Putamen (tissue), 1 donor: ENCODE results near the gene NPHS1.
"Not testable (repeated sequence)": the region's sequence is repeated elsewhere in the genome, so short reads cannot be mapped to it uniquely, and the experiment has no call there.

Experiments used
- DNase-seq: peaks from one replicate; pipeline ENCODE4 v3.0.0-alpha.2; 2016; ENCODE audit warnings: low spot score

Gene NPHS1

DNA sequence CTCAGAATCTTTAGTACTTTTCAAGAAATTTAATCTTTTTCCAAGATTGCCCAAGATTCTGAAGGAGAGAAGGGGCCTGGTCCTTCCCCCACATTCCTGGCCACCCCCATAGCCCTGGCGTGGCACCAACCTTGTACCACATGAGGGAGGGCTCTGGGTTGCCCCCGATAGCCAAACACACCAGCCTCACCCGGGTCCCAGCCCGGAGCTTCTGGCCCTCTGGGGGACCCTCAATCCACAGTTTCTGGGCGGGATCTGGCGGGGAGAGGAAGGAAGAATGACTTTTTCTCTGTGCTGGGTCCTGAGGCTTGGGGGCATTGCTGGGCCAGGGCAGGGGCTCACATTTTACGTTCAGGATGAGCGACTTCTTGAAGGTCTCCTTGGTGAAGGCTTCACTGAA, 4.4 kb downstream of the NPHS1 start:
- DNase-seq, result no peak

DNA sequence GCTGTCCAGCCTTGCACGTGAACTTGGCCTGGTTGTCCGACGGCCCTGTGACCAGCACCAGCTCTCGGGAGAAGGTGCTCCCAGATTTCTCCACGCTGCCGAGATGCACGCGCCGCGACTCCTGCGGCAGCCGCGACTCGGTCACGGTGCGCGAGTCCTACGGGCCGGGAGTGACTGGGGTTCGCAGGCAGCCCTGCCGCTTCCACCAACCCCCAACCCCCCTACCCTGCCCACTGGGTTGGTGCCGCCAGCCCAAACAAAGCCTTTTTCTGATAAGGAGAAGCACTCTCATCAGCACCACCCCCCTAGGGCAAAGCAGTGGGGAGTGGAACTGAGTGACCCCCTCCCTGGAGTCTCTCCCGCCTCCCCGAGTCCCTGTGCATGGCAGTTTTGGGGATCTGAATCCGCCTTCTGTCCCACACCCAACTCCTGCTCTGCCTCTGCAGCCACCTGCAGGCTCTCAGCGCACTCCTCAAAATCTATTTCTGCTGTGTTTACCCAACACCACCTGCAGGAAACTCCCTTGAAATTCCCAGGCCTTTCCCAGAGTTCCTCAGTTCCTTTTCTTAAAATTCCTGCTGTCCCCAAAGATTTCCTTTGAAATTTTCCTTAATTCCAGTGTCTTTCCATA, 6.2 kb downstream of the NPHS1 start:
- no peak for DNase-seq

DNA sequence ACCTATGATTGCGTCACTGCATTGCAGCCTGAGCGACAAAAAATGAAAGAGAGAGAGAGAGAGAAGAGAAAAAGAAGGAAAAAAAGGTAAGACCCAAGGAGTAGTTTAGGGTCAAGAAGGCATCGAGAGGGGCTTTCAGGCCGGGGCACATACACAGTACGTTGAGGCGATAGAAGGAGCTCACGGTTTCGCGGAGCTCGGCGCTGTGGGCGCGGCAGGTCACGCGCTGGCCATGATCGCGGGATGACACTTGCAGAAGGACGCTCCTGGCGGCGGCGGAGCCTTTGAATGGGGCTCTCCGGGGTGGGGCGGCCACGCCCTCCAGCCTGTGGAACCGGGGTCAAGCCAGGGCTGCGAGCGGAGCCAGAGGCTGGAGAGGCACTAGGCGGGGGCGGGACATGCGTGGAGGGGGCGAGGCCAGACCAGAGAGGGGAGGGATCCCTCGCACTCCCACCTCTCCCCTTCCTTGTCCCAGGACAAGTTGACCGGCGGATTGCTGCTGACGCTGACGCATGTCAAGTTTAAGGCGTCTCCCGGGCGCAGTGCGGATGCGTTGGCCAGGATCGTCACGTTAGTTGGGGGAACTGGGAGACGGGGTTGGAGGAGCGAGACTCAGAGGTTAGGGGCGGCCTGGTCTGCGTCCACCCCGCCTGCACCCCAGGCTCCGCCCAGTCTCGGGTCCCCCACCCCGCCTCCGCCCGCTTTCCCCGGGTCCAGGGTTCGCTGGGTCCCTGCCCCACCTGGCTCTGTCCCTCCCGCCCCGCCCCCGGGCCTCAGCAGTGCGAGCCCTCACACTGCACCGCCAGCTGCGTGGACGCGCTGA, 6.9 kb downstream of the NPHS1 start:
- no peak for DNase-seq

DNA sequence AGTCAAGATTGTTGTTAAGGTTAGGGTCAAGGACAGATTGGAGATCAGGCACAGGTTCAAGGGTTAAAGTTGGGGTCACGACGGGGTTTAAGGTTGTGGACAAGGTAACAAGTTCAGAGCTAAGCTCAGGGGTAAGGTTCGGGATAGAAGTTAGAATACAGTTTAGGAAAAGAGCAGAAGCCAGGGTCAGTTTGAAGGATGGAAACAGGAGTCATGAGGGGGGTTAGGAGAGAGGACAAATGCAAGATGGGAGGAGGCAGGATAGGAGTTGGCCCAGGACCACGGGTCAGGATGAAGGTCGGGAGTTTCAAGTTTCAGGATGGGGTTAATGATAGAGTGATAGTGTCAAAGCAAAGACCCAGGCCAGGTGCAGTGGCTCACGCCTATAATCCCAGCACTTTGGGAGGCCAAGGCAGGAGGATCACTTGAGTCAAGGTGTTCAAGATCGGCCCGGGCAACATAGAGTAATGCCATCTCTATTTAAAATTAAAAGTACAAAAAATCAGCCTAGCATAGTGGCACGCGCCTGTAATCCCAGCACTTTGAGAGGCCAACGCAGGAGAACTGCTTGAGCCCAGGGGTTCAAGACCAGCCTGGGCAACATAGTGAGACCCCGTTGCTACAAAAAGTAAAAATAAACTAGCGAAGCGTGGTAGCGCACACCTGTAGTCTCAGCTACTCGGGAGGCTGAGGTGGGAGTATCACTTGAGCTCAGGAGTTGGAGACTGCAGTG, 7.7 kb downstream of the NPHS1 start:
- no peak for DNase-seq

DNA sequence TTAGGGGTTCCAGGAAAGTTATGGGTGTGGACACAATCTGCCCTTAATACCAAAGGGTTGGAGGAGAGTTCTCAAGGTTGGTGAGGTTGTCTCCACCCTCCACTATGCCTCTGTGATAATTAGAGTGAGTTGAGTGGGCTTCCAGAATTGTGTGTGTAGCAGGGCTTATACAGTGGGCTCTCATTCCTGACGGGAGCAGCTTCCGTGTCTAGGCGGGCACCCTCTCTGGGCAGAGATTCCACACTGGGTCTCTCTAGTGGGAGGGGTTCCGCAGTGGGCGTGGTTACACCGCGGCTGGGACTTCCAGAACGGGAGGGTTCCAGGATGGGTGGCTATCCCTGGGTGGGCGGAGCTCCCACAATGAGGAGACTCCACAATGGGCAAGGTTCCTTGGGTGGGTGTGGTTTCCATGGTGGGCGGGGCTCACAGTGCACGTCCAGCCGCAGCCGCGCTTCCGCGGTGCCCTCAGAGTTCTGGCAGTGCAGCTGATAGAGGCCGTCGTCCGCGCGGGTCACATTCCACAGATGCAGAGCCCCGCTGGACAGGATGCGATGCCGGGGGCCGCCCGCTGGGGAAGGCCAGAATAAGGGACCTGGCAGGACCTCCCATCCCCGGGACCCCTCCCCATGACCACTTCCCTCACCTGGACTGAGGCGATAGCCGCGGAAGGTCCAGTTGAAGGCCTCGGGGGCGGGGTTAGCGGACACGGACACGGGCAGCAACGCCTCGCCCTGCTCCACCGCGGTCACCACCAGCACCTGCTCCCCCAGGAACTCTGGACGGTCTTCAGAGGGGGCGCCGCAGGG, 8.4 kb downstream of the NPHS1 start:
- no peak for DNase-seq

DNA sequence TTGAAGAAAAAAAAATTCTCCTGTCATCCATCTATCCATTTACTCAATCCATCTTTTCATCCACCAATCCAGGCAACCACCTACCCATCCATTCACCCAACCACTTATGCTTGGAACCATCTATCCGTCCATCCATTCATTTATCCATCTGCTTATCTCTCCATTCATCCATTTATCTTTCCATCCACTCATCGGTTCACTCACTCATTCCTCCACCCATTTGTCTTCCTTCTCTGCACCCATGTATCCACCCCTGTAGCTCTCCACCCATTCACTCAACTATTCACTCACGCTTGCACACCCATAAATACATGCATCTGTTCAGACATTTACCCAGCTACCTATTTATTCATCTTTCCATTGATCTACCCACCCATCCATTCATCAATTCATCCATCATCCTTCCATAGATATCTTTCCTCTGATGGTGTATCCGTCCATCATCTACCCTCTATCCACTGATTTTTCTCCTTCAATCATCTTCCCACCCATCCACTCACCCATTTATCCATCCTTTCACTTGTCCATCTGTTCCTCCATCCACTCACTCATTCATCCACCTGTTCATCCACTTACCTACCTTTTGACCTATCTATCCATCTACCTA, 9.5 kb downstream of the NPHS1 start:
- DNase-seq, result no peak

DNA sequence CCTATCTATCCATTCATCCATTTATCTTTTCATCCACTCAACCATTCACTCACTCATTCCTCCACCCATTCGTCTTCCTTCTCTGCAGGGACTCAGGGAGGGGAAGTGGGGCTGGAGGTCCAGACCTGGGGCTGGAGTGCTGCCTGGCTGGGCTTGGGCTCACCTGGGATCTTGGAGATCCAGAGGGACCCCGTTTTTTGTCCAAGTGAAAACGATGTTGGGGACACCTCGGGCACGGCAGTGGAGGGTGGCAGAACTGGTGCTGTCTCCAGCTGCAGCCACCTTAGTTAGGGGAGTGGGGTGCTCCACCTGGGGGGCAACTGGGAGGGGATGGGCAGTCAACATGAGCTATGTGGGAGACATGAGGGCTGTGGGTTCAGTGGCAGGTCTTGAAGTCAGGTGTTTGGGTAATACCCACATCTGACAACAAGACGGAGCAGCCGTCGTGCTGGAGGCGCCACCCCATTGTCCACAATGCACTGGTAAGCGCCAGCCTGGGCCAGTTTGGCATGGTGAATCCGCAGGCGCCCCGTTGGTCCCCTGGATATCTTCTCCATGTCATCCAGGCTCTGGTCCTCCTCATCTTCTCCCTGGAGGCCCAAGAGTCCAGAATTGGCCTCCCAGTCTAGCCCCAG, 10.2 kb downstream of the NPHS1 start:
- DNase-seq, result no peak

DNA sequence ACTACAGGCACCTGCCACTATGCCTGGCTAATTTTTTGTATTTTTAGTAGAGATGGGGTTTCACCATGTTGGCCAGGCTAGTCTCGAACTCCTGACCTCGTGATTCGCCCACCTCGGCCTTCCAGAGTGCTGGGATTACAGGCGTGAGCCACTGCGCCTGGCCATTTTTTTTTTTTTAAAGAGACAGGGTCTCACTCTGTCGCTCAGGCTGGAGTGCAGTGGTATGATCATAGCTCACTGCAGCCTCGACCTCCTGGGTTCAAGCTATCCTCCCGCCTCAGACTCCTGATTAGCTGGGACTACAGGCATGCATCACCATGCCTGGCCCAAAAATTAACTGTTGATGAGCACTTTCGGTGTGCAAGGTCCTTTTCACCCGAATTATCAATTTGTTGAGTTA, 16.2 kb downstream of the NPHS1 start:
- DNase-seq, result not testable (repeated sequence)

DNA sequence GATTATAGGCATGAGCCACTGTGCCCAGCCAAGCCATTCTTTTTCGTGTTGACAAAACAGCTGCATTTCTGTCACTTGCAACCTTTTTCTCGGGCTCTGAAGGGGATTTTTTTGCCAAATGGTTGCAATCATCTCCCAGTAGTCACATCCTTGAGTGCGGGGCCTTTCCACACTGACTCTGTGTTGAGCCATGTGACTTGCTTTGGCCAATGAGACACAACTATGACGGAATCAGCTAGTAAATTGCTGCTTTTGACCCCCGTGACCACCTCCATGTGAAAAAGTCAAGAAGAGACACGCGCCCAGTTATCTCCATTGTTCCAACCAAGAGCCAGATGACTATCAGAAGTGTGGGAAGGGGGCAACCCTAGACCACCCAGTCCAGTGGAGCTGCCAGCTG, 18.3 kb downstream of the NPHS1 start:
- DNase-seq, result no peak

DNA sequence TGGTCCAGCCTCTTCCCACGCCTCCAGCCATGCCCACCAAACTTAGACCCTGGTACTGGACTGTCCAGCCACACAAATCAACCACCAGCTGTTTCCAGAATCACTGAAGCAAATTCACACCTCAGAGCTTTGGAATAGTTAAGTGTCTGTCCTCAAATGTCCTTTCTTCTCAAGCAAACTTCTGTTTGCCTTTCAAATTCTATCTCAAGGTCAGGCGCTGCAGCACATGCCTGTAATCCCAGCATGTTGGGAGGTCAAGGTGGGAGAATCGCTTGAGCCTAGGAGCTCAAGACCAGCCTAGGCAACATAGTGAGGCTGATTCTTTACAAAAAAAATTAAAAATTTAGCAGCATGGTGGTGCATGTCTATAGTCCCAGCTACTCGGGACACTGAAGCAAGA, 20.2 kb downstream of the NPHS1 start:
- no peak for DNase-seq

DNA sequence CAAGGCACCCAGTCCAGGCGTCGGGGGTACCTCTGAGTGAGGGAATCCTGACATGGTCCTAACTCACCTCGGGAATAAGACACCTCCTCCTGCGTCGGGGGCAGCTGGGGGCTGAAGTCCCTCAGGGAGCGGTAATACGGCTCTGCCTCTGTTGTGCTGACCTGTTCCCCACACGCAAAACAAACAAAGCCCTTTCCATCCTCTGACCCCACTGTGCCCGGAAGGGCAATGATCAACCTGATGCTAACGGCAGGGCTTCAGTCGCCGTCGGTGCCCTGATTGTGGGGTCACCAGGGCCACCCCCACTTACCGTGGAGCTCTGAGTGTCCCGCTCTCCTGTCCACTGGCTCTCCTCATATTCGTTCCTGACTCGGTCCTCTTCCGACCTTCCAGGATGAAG, 21.3 kb downstream of the NPHS1 start:
- DNase-seq, result no peak

DNA sequence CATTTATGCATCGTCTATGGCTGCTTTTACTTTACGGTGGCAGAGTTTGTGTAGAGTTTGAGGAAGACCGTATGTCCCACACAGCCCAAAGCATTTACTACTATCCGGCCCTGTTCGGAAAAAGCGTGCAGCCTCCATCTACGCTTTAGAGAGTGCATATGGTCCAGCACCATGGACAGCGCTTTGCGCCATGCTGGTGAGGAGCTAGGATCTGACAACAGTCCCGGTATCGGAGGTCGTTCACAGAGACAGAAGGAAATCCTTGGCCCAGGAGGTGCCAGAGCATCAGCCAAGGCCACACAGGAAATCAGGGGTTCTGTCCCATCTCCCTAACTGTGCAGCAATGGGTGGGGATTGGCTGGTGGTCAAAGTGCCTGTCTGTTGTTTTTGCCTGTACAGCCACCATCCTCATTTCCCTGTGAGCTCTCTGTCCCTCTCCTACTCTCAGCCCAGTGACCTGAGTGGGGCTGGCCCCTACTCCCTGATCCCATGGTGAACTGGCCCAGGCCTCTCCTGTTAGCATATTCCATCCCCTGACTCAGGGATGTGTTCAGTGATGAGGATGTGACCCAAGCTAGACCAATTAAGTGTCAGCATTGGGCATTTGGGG, 23.5 kb downstream of the NPHS1 start:
- DNase-seq, result peak; percentile 17

DNA sequence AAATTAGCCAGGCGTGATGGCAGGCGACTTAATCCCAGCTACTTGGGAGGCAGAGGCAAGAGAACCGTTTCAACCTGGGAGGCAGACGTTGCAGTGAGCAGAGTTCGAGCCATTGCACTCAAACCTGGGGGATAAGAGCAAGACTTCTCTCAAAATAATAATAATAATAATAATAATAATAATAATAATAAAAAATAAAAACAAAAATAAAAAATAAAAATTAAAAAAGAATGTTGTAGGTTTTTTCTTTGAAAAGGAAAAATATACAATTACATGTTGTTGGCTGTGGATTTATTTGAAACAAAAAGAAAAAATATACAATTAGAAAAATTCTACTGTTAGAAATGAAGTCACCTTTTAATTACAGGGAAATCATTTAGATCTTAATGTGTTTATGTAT, 28.2 kb downstream of the NPHS1 start:
- no peak for DNase-seq

DNA sequence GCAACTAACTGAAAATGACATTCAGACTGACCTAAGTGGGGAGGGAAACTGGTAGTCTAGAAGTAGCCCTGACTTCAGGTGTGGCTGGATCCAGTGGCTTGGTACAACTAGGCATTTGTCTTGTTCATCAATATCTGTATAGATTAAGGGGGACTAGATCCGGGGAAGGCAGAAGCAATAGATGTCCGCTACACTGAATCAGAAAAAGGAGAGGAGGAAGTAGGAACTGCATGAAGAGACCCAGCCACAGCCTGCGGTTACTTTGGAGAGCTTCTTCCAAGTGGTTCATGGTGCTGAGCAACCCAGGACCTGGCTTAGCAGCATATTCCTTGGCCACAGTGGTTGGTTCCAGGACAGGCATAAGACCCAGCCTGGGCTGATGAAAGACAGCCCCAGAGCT, 29.7 kb downstream of the NPHS1 start:
- DNase-seq, result no peak

DNA sequence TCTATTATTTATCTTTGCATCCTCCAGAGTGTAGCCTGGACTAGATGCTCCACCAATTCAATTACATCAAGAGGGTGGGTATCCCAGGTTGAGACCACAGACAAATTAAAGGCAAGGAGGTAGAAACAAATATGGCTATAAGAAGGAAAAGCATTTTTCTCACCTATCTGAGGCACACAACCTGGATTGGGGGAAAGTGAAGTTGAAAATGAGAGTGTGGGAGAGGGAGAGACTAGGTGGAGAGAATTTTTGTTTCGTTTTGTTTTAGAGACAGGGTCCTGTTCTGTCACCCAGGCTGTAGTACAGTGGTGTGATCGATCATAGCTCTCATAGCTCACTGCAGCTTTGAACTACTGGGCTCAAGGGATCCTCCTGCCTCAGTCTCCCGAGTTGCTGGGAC, 33.9 kb downstream of the NPHS1 start:
- DNase-seq, result no peak

DNA sequence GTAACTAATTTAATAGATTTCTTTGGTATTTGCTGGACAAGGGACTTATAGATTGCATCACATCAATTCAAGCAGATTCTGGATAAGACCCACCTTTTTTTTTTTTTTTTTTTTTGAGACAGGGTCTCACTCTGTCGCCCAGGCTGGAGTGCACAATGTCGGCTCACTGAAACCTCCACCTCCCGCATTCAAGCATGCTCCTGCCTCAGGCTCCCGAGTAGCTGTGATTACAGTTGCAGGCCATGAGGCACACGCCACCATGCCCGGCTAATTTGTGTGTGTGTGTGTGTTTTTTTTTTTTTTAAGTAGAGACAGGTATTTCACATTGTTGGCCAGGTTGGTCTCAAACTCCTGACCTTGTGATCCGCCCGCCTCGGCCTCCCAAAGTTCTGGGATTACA, 35.5 kb downstream of the NPHS1 start:
- no peak for DNase-seq

DNA sequence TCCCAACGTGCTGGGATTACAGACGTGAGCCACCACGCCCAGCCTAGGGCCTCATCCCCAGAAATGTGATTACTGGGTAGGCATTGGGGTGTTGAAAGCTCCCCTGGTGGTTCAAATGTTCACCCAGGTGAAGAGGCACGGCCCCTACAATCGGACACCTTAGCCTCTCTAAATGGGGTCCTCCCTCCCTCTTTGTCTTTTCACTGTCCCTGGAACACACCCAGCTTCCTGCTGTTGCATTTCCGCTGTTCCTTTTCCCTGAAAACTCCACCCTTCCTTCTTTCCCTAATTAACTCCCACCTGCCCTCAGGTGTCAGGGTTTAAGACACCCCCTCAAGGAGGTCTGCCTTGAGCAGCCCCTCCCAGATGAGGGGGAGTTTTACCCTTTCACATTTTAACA, 36.0 kb downstream of the NPHS1 start:
- DNase-seq, result no peak

DNA sequence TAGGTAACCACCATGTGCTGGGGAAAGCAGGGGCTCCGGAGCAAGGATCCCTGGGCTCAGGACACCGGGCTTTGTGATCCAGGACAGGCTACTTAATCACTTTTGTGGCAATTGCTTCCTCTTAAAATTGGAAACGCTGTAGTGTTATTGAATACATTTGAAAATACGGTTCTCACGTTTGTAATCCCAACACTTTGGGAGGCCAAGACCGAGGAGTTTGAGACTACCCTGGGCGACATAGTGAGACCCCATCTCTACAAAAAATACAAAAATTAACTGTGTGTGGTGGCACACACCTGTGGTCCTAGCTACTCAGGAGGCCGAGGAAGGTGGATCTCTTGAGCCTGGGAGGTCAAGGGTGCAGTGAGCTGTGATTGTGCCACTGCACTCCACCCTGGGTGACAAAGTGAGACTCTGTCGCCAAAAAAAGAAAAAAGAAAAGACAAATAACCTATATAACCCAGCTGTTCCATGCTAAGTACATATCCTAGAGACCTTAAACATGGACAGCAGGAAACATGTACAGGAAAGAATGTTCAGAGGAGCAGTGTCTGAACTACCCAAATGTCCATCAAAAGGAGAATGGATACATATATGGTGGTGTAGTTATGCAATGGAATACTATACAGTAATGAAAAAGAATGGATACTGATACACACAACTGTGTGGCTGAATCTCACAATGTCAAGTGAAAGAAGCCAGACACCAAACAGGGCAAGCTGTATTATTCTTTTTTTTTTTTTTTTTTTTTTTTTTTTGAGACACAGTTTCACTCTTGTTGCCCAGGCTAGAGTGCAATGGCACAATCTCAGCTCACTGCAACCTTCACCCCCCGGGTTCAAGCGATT, 39.0 kb downstream of the NPHS1 start:
- no peak for DNase-seq

DNA sequence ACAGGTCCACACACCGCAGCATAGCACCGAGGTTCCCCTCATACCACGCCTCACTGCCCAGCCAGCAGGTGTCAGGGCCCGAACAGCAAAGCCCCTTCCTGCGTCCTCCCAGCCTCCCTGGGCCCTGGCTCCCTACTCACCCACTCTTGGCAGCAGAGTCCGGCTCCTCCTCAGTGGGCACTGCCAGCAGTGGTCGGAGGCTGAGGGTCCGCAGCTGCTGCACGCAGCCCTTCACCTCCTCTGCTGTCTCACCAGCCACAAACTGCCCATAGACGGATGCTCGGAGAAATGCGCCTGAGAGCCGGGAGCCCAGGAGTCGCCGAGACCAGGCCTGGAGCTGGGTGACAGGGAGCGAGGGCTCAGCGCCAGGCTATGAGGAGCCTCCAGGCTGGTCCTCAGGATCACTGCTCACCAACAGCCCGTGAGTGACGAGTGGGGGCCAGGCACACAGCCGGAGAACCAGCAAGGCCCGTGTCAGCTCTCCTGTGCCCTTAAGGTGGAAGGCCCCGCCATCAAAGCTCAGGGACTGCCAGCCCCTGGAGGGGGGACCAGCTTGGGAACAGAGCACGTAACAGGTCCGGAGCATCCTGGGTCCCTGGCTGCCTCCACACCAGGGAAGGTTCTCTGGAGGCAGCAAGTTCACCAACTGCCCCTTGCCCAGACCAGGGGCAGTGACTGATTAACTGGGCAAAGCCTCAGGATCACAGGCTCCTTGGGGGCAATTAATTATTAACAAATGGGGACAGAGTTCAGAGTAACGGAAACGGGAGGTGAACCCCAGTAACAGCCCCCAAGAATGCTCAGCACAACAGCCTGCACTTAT, 39.9 kb downstream of the NPHS1 start, which contains the start of gene PRODH2:
Gene PRODH2 (minus strand): TSS at position 626 of the 823 bp plus-strand sequence. CDS start 40 bp downstream, at position 586.
- DNase-seq, result no peak
